K562 (cell line): ENCODE measurements around the gene ACBD4. TPM values are rescaled to one million over a fixed set of nuclear protein-coding genes. Genes with fewer than 3 reads are reported as not detected.

Experiments used
- ATAC-seq: fragments of 200-7000 bp; cut with Tn5 transposase; 3 replicates; pipeline ENCODE4 v1.9.1; 2020; ENCODE audit warnings: moderate library complexity
- BruUV-seq: library from RNA; stranded (reverse); fragments of 400-500 nt; replicated peaks from 2 replicates; lab custom pipeline; 2021; lab: Mats Ljungman, UMichigan
- CTCF ChIA-PET: fragments of 300-600 bp; formaldehyde crosslinking; extraction: SDS; loops from one replicate; lab custom pipeline; 2021; ENCODE audit warnings: low intra/inter-chr PET ratio; lab: Yijun Ruan, JAX
- POLR2A ChIA-PET: fragments of 300-600, 350-650 bp; sonication (Branson Sonifier 250); formaldehyde crosslinking; extraction: SDS; loops from one replicate; lab custom pipeline; 2021; ENCODE audit warnings: antibody characterized with exemption, inconsistent platforms; lab: Yijun Ruan, JAX
- DNase-seq, 4 experiments: peaks; one replicate each; pipeline versions ENCODE4 v3.0.0 to v3.0.0-alpha.2; 2011 to 2018; ENCODE audit warnings: low spot score in 3 of 4, mixed read lengths in 3 of 4; ENCODE audit errors: extremely low read depth in 1 of 4
- FAIRE-seq: peaks from 2 replicates; lab custom pipeline; 2011; peaks lifted over from hg19 to GRCh38; lab: Jason Lieb, UNC
- H2AFZ ChIP-seq: 2 replicates; pipeline ENCODE4 v1.6.0; 2011; ENCODE audit warnings: low read depth, low read length, control low read depth, inconsistent platforms
- H3K27ac ChIP-seq: fragments of 200-600 bp; 3 replicates; pipeline ENCODE4 v1.8.0; 2011; ENCODE audit warnings: low read depth, mild to moderate bottlenecking, control low read depth, inconsistent platforms, low read length, moderate library complexity, mixed read lengths; ENCODE audit errors: extremely low read depth
- H3K27me3 ChIP-seq, 2 experiments: fragments of 300-600 bp in 1 of 2; 2 replicates in 1 of 2; 3 replicates in 1 of 2; pipeline versions ENCODE4 v1.6.0 to v1.8.0; 2011; ENCODE audit warnings: inconsistent platforms in 2 of 2, low read length in 2 of 2, mild to moderate bottlenecking in 1 of 2, mixed read lengths in 1 of 2, moderate library complexity in 1 of 2; ENCODE audit not compliant: control insufficient read depth in 2 of 2, insufficient read depth in 2 of 2
- H3K36me3 ChIP-seq: fragments of 300-600 bp; 3 replicates; pipeline ENCODE4 v1.8.0; 2011; ENCODE audit warnings: mild to moderate bottlenecking, low read length, inconsistent platforms; ENCODE audit not compliant: control insufficient read depth, insufficient read depth
- H3K4me1 ChIP-seq, 2 experiments: fragments of 200-600 bp in 1 of 2; replicated peaks in 1 of 2; 2 replicates in 1 of 2; 3 replicates in 1 of 2; pipeline versions ENCODE4 v1.5.1 to v1.8.0; 2011; ENCODE audit warnings: inconsistent platforms in 2 of 2, low read length in 2 of 2, mild to moderate bottlenecking in 1 of 2, mixed read lengths in 1 of 2, moderate library complexity in 1 of 2; ENCODE audit not compliant: control insufficient read depth in 2 of 2, insufficient read depth in 2 of 2
- H3K4me2 ChIP-seq: 2 replicates; pipeline ENCODE4 v1.6.1; 2011; ENCODE audit warnings: low read length, control low read depth, inconsistent platforms, mixed read lengths; ENCODE audit not compliant: insufficient read depth
- H3K4me3 ChIP-seq: fragments of 200-600 bp; sonication (generic), shearing (Covaris generic); 2 replicates; pipeline ENCODE4 v1.5.1; 2016; ENCODE audit warnings: control low read depth, inconsistent platforms
- H3K79me2 ChIP-seq: fragments of 200-600 bp; 3 replicates; pipeline ENCODE4 v1.8.0; 2011; ENCODE audit warnings: low read length, inconsistent platforms; ENCODE audit not compliant: control insufficient read depth, insufficient read depth
- H3K9ac ChIP-seq, 2 experiments: 2 replicates each; pipeline versions ENCODE4 v1.6.0 to v1.6.1; 2011; ENCODE audit warnings: low read depth in 2 of 2, low read length in 2 of 2, control low read depth in 1 of 2, inconsistent platforms in 1 of 2, mild to moderate bottlenecking in 1 of 2, mixed read lengths in 1 of 2; ENCODE audit not compliant: insufficient read depth in 1 of 2
- H3K9me1 ChIP-seq: one replicate; pipeline ENCODE4 v1.6.0; 2011; ENCODE audit warnings: inconsistent platforms, mild to moderate bottlenecking, low read length, moderate library complexity; ENCODE audit not compliant: control insufficient read depth, insufficient read depth
- H3K9me3 ChIP-seq: replicated peaks from 2 replicates; pipeline ENCODE4 v1.5.1; 2011; ENCODE audit warnings: low read depth, low read length, inconsistent platforms; ENCODE audit not compliant: control insufficient read depth, insufficient read depth
- H4K20me1 ChIP-seq: replicated peaks from 2 replicates; pipeline ENCODE4 v1.6.1; 2011; ENCODE audit warnings: low read length, inconsistent platforms, mixed read lengths; ENCODE audit not compliant: control insufficient read depth, insufficient read depth
- ARID1B ChIP-seq: fragments of 450-650 bp; IDR thresholded peaks from 2 replicates; pipeline ENCODE4 v1.6.1; 2016; ENCODE audit warnings: antibody characterized with exemption, mild to moderate bottlenecking, inconsistent platforms
- ATF7 ChIP-seq: fragments of 450-650 bp; IDR thresholded peaks from 2 replicates; pipeline ENCODE4 v1.7.1; 2014; ENCODE audit warnings: mild to moderate bottlenecking, moderate library complexity
- CXXC5 ChIP-seq: fragments of 250-450 bp; sonication (Bioruptor Pico); IDR thresholded peaks from 2 replicates; pipeline ENCODE4 v1.8.0; 2022; ENCODE audit warnings: inconsistent platforms, mild to moderate bottlenecking, moderate library complexity
- E2F4 ChIP-seq: sonication (generic); formaldehyde crosslinking; IDR thresholded peaks from 2 replicates; pipeline ENCODE4 v1.8.0; 2022; ENCODE audit warnings: mild to moderate bottlenecking, low read depth, missing genetic modification reagents
- ESRRA ChIP-seq: fragments of 450-650 bp; IDR thresholded peaks from 2 replicates; pipeline ENCODE4 v1.6.1; 2014; ENCODE audit warnings: low read depth, mild to moderate bottlenecking, moderate library complexity, borderline replicate concordance
- GATAD2B ChIP-seq: fragments of 450-650 bp; IDR thresholded peaks from 2 replicates; pipeline ENCODE4 v1.6.1; 2017; ENCODE audit warnings: mild to moderate bottlenecking, borderline replicate concordance
- JUNB ChIP-seq: fragments of 450-650 bp; formaldehyde crosslinking; conservative IDR thresholded peaks from 2 replicates; pipeline ENCODE4 v1.4.0; 2020; ENCODE audit warnings: mild to moderate bottlenecking
- MNT ChIP-seq, 2 experiments: fragments of 450-650 bp; conservative IDR thresholded peaks; 2 replicates each; pipeline ENCODE4 v1.6.1; 2017; ENCODE audit warnings: mild to moderate bottlenecking in 2 of 2, moderate library complexity in 2 of 2
- MTA2 ChIP-seq: fragments of 450-650 bp; IDR thresholded peaks from 2 replicates; pipeline ENCODE4 v1.6.1; 2016; ENCODE audit warnings: low read depth
- MTA3 ChIP-seq: fragments of 450-650 bp; formaldehyde crosslinking; IDR thresholded peaks from 2 replicates; pipeline ENCODE4 v1.6.1; 2017; ENCODE audit warnings: mild to moderate bottlenecking, borderline replicate concordance
- POLR2AphosphoS5 ChIP-seq: IDR thresholded peaks from 2 replicates; pipeline ENCODE4 v1.6.1; 2011; ENCODE audit warnings: mild to moderate bottlenecking, low read depth, low read length, moderate library complexity; ENCODE audit not compliant: control insufficient read depth, insufficient read depth
- RB1 ChIP-seq: fragments of 450-650 bp; IDR thresholded peaks from 2 replicates; pipeline ENCODE4 v1.6.1; 2017; ENCODE audit warnings: low read depth, mild to moderate bottlenecking
- SIN3A ChIP-seq, 2 experiments: fragments of 150-350 bp in 1 of 2; IDR thresholded peaks; 2 replicates each; pipeline ENCODE4 v1.6.1; 2011 to 2016; ENCODE audit warnings: borderline replicate concordance in 2 of 2, low read depth in 2 of 2, low read length in 2 of 2, mild to moderate bottlenecking in 2 of 2, moderate library complexity in 2 of 2; ENCODE audit not compliant: control insufficient read depth in 1 of 2
- YY1 ChIP-seq, 3 experiments: IDR thresholded peaks; 2 replicates each; pipeline ENCODE4 v1.6.1; 2011; ENCODE audit warnings: low read length in 2 of 3, mild to moderate bottlenecking in 2 of 3, moderate library complexity in 2 of 3, borderline replicate concordance in 1 of 3, control low read depth in 1 of 3, low read depth in 1 of 3; ENCODE audit not compliant: insufficient read depth in 3 of 3, insufficient replicate concordance in 2 of 3, control insufficient read depth in 1 of 3, insufficient read length in 1 of 3; ENCODE audit errors: extremely low read depth in 1 of 3
- ZBTB7A ChIP-seq: IDR thresholded peaks from 2 replicates; pipeline ENCODE4 v1.6.1; 2011; ENCODE audit warnings: low read depth, mild to moderate bottlenecking, low read length, moderate library complexity, borderline replicate concordance; ENCODE audit not compliant: control insufficient read depth
- WGBS: fragments of 100-300 bp; shearing (Covaris generic); methylation state at CpG from one replicate; pipeline ENCODE4 v1.1.6; 2016; ENCODE audit warnings: low coverage, mixed read lengths; ENCODE audit not compliant: insufficient coverage; ENCODE audit errors: missing lambda C conversion rate; 5-methylcytosine and 5-hydroxymethylcytosine counted together
- in situ Hi-C: fragments of 300-500 bp; cut with MboI; formaldehyde crosslinking; loops from 4 replicates; pipeline ENCODE4 v1.15.0; 2018; ENCODE audit warnings: inconsistent platforms, mixed read lengths
- intact Hi-C: fragments of 100-400 bp; cut with micrococcal nuclease; formaldehyde crosslinking; loops from 2 replicates; pipeline ENCODE4 v1.14.2; 2022
- polyA plus RNA-seq, 8 experiments: library from polyadenylated mRNA; depleted of rRNA in 4 of 8; stranded (reverse) in 5 of 8; unstranded in 3 of 8; fragments of >200 nt; fragmentation: Nextera tagmentation in 2 of 8; fragmentation: Illumina TruSeq in 1 of 8; extraction: Ambion mirVana in 2 of 8; extraction: Trizol in 1 of 8; gene quantifications; 2 replicates each; pipeline versions ENCODE4 v1.2.1 to v1.2.3, GENCODE V29; 2011 to 2014; ENCODE audit warnings: inconsistent platforms in 1 of 8, missing spikeins in 1 of 8
- total RNA-seq, 7 experiments: library from RNA; depleted of rRNA in 6 of 7; stranded (reverse); fragments of >200 nt in 6 of 7; fragmentation: Illumina TruSeq in 2 of 7; extraction: Trizol in 2 of 7; gene quantifications; 2 replicates each; pipeline versions ENCODE4 v1.2.1 to v1.2.3, GENCODE V29; 2011 to 2021; ENCODE audit warnings: low replicate concordance in 1 of 7

Gene ACBD4
- total and polyA plus RNA-seq, 9 of the 15 experiments (the other 6 are each of a cell fraction or from before 2014, with no cell fraction given), result 0.14 to 6.9 (median 4.6) TPM

- in situ Hi-C loops (no loop called here), intact Hi-C loops (loop anchor here (2.0 to 5.0 kb wide), 2 partner anchors 211 to 354 kb away; no protein-coding TSS in a partner anchor)
- no TSS peak for BruUV-seq
- peak; percentile 8 for ATAC-seq
- H3K9ac ChIP-seq, result peak overlapping the region; percentile 68 to 92; a peak in 3 of 4 replicates
- peak overlapping the region; percentile 66 for H3K4me2 ChIP-seq
- no peak for FAIRE-seq
- H3K27ac ChIP-seq, result peak overlapping the region; percentile 74; the same call in 1 of the 3 replicates
- DNase-seq, result peak; percentile 65 to 70 (median 67)
- no peaks in the 10 kb centered on the region for H3K9me1 ChIP-seq
- peak overlapping the region; percentile 95 for H3K4me3 ChIP-seq
- ChIA-PET CTCF (interaction anchor here (0.7 to 6.2 kb wide), 12 partner anchors 10 to 352 kb away, joined by 3 to 165 read pairs (median 4); partner anchors contain the start of gene HEXIM2), POLR2A (no interaction called here)
- H3K9me3 ChIP-seq, result no peaks in the 10 kb centered on the region; the same call in 1 of the 2 replicates
- no peaks in the 10 kb centered on the region for H3K36me3 ChIP-seq
- 9% methylated on average over 37 of the region's 46 CpGs for WGBS
- peaks cover 6% of the 10 kb centered on the region; the same call in 1 of the 2 replicates for H4K20me1 ChIP-seq
- H2AFZ ChIP-seq, result peak overlapping the region; percentile 70
- peaks cover 7% of the 10 kb centered on the region; the same call in 1 of the 3 replicates for H3K79me2 ChIP-seq
- H3K4me1 ChIP-seq, result peaks cover 30 to 62% of the 10 kb centered on the region in 2 experiments
- H3K27me3 ChIP-seq, result no peaks in the 10 kb centered on the region
- TF ChIP-seq ESRRA (0 out of 2 replicates have a peak, but pooled peaks have one; percentile 34), ZBTB7A (peak; percentile 100), MNT (conservative IDR thresholded peaks at IDR 0.05) (0 out of 4 replicates have a peak, but pooled peaks of 1 of the 2 experiments have one; percentile 28), YY1 (IDR thresholded peaks at IDR 0.05; ENCODE audit: borderline replicate concordance in 1 of 3, control insufficient read depth in 1 of 3, extremely low read depth in 1 of 3, insufficient read depth in 3 of 3, insufficient read length in 1 of 3, insufficient replicate concordance in 2 of 3, low read depth in 1 of 3, low read length in 2 of 3) (peak in 1 of 3 experiments; percentile 43), MTA2 (0 out of 2 replicates have a peak, but pooled peaks have one; percentile 21), SIN3A (IDR thresholded peaks at IDR 0.05; ENCODE audit: borderline replicate concordance in 2 of 2, control insufficient read depth in 1 of 2, low read depth in 2 of 2, low read length in 2 of 2) (peak in 1 of 2 experiments; percentile 48; a peak in 1 of 4 replicates), MTA3 (peak; percentile 65; the same call in 1 of the 2 replicates), E2F4 (CRISPR knock-in tag) (peak; percentile 14; the same call in 1 of the 2 replicates), JUNB (CRISPR knock-in tag) (0 out of 2 replicates have a peak, but pooled peaks have one; percentile 47), ARID1B (peak; percentile 26; the same call in 1 of the 2 replicates), GATAD2B (peak; percentile 71; the same call in 1 of the 2 replicates), RB1 (peak; percentile 17; the same call in 1 of the 2 replicates), POLR2AphosphoS5 (no peak), CXXC5 (CRISPR knock-in tag) (0 out of 2 replicates have a peak, but pooled peaks have one; percentile 42), ATF7 (peak; percentile 28; the same call in 1 of the 2 replicates)
These were observed 3.7 kb upstream of the ACBD4 start for GRCh38 chr17:45131616-45132319.
